WTC11 (cell line): ENCODE data around the gene EML4. TPM values are rescaled to one million over a fixed set of nuclear protein-coding genes. Genes with fewer than 3 reads are reported as not detected.

Experiments used
- ATAC-seq: fragments of 200-7000 bp; cut with Tn5 transposase; 2 replicates; pipeline ENCODE4 v1.10.0; 2021; ENCODE audit warnings: mild to moderate bottlenecking, moderate library complexity
- CTCF ChIA-PET: fragments of 300-600 bp; sonication (Branson Sonifier 250); formaldehyde crosslinking; loops from one replicate; lab custom pipeline; 2021; ENCODE audit warnings: antibody characterized with exemption; lab: Charles Lee
- POLR2A ChIA-PET: fragments of 350-600 bp; sonication (Branson Sonifier 250); formaldehyde crosslinking; loops from one replicate; lab custom pipeline; 2021; ENCODE audit warnings: antibody characterized with exemption; lab: Charles Lee
- DNase-seq: peaks from one replicate; pipeline ENCODE4 v3.0.0; 2021; ENCODE audit warnings: low spot score
- H3K27ac Mint-ChIP-seq: 2 replicates; pipeline ENCODE4 v1.8.0; 2021; ENCODE audit warnings: mixed read lengths
- H3K27me3 Mint-ChIP-seq: 2 replicates; pipeline ENCODE4 v1.8.0; 2021; ENCODE audit warnings: low read depth, mild to moderate bottlenecking, moderate library complexity, mixed read lengths
- H3K36me3 Mint-ChIP-seq: 2 replicates; pipeline ENCODE4 v1.8.0; 2021; ENCODE audit warnings: mixed read lengths
- H3K4me1 Mint-ChIP-seq: 2 replicates; pipeline ENCODE4 v1.8.0; 2022; ENCODE audit warnings: mixed read lengths
- H3K4me3 Mint-ChIP-seq: 2 replicates; pipeline ENCODE4 v1.8.0; 2021; ENCODE audit warnings: mild to moderate bottlenecking, moderate library complexity, mixed read lengths
- H3K9me3 Mint-ChIP-seq: 2 replicates; pipeline ENCODE4 v1.8.0; 2021; ENCODE audit warnings: mixed read lengths
- CBFB ChIP-seq: sonication (generic); formaldehyde crosslinking; IDR thresholded peaks from 2 replicates; pipeline ENCODE4 v1.8.1; 2022; ENCODE audit warnings: mild to moderate bottlenecking, low read depth, missing genetic modification reagents
- CREM ChIP-seq: sonication (generic); formaldehyde crosslinking; IDR thresholded peaks from 2 replicates; pipeline ENCODE4 v1.8.1; 2022; ENCODE audit warnings: mild to moderate bottlenecking, missing genetic modification reagents, moderate library complexity
- E2F5 ChIP-seq: sonication (generic); formaldehyde crosslinking; IDR thresholded peaks from 2 replicates; pipeline ENCODE4 v1.8.1; 2022; ENCODE audit warnings: mild to moderate bottlenecking, moderate library complexity, missing genetic modification reagents
- FOXK1 ChIP-seq: sonication (generic); formaldehyde crosslinking; IDR thresholded peaks from 2 replicates; pipeline ENCODE4 v1.8.0; 2022; ENCODE audit warnings: mild to moderate bottlenecking, moderate library complexity, missing genetic modification reagents
- FOXP1 ChIP-seq: sonication (generic); formaldehyde crosslinking; IDR thresholded peaks from 2 replicates; pipeline ENCODE4 v1.8.0; 2022; ENCODE audit warnings: missing genetic modification reagents, mild to moderate bottlenecking, moderate library complexity, borderline replicate concordance
- IRF1 ChIP-seq: sonication (generic); formaldehyde crosslinking; IDR thresholded peaks from 2 replicates; pipeline ENCODE4 v1.8.0; 2023; ENCODE audit warnings: missing genetic modification reagents
- JAZF1 ChIP-seq: fragments of 250-450 bp; sonication (Bioruptor Pico); IDR thresholded peaks from 2 replicates; pipeline ENCODE4 v1.9.0; 2021; ENCODE audit warnings: moderate library complexity, mild to moderate bottlenecking, inconsistent platforms
- KAT7 ChIP-seq: sonication (generic); formaldehyde crosslinking; IDR thresholded peaks from 2 replicates; pipeline ENCODE4 v1.8.1; 2023; ENCODE audit warnings: missing genetic modification reagents, mild to moderate bottlenecking, borderline replicate concordance
- MAX ChIP-seq: sonication (generic); formaldehyde crosslinking; IDR thresholded peaks from 2 replicates; pipeline ENCODE4 v1.8.0; 2022; ENCODE audit warnings: mild to moderate bottlenecking, missing genetic modification reagents
- MYBL2 ChIP-seq: sonication (generic); formaldehyde crosslinking; IDR thresholded peaks from 2 replicates; pipeline ENCODE4 v1.8.1; 2023; ENCODE audit warnings: mild to moderate bottlenecking, moderate library complexity, missing genetic modification reagents
- NFE2L1 ChIP-seq: sonication (generic); formaldehyde crosslinking; IDR thresholded peaks from 2 replicates; pipeline ENCODE4 v1.8.1; 2023; ENCODE audit warnings: missing genetic modification reagents
- NR1H2 ChIP-seq: sonication (generic); formaldehyde crosslinking; IDR thresholded peaks from 2 replicates; pipeline ENCODE4 v1.9.0; 2021; ENCODE audit warnings: mild to moderate bottlenecking, moderate library complexity, missing genetic modification reagents
- PREB ChIP-seq: sonication (generic); formaldehyde crosslinking; IDR thresholded peaks from 2 replicates; pipeline ENCODE4 v1.8.1; 2022; ENCODE audit warnings: mild to moderate bottlenecking, missing genetic modification reagents, moderate library complexity, borderline replicate concordance
- SP1 ChIP-seq: sonication (generic); formaldehyde crosslinking; conservative IDR thresholded peaks from 2 replicates; pipeline ENCODE4 v1.8.1; 2022; ENCODE audit warnings: missing genetic modification reagents
- ZNF281 ChIP-seq: sonication (generic); formaldehyde crosslinking; IDR thresholded peaks from 2 replicates; pipeline ENCODE4 v1.8.0; 2023; ENCODE audit warnings: mild to moderate bottlenecking, missing genetic modification reagents
- ZNF416 ChIP-seq: fragments of 250-450 bp; sonication (Bioruptor Pico); IDR thresholded peaks from 2 replicates; pipeline ENCODE4 v1.9.0; 2021; ENCODE audit warnings: mild to moderate bottlenecking, inconsistent platforms
- total RNA-seq: library from RNA; stranded (reverse); gene quantifications from 3 replicates; pipeline ENCODE4 v1.2.3, GENCODE V29; 2021
- TF ChIP-seq, protein P1 (sequence below): fragments of 250-450 bp; sonication (Bioruptor Pico); IDR thresholded peaks from 2 replicates; pipeline ENCODE4 v1.9.0; 2021; ENCODE audit warnings: moderate library complexity, mild to moderate bottlenecking, inconsistent platforms, borderline replicate concordance
- TF ChIP-seq, protein P2 (sequence below): sonication (generic); formaldehyde crosslinking; IDR thresholded peaks from 2 replicates; pipeline ENCODE4 v1.8.1; 2022; ENCODE audit warnings: low read depth, mild to moderate bottlenecking, moderate library complexity, missing genetic modification reagents, borderline replicate concordance
- TF ChIP-seq, protein P3 (sequence below): fragments of 250-450 bp; sonication (Bioruptor Pico); IDR thresholded peaks from 2 replicates; pipeline ENCODE4 v1.9.0; 2021; ENCODE audit warnings: mild to moderate bottlenecking

The EML4 gene
- total RNA-seq, 1 experiment from 2014 or later = 89.9 TPM

GRCh38 chr2:42249887-42250286 lies 80.7 kb downstream of the EML4 start:
- no peak overlapping the region for H3K27ac Mint-ChIP-seq
- CTCF ChIA-PET = no interaction called here
- POLR2A ChIA-PET = no interaction called here
- DNase-seq (no peak), ATAC-seq (no peak)
- H3K4me3 Mint-ChIP-seq = no peak overlapping the region
- TF ChIP-seq SP1 (CRISPR knock-in tag) (no peak), ZNF281 (CRISPR knock-in tag) (no peak), CBFB (CRISPR knock-in tag) (no peak), NFE2L1 (no peak), JAZF1 (CRISPR knock-in tag) (no peak), PREB (CRISPR knock-in tag) (no peak), FOXK1 (CRISPR knock-in tag) (no peak), IRF1 (no peak)
- TF ChIP-seq, protein P1, sequence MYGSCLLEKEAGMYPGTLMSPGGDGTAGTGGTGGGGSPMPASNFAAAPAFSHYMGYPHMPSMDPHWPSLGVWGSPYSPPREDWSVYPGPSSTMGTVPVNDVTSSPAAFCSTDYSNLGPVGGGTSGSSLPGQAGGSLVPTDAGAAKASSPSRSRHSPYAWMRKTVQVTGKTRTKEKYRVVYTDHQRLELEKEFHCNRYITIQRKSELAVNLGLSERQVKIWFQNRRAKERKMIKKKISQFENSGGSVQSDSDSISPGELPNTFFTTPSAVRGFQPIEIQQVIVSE (CRISPR knock-in tag) = no peak
- TF ChIP-seq, protein P2, sequence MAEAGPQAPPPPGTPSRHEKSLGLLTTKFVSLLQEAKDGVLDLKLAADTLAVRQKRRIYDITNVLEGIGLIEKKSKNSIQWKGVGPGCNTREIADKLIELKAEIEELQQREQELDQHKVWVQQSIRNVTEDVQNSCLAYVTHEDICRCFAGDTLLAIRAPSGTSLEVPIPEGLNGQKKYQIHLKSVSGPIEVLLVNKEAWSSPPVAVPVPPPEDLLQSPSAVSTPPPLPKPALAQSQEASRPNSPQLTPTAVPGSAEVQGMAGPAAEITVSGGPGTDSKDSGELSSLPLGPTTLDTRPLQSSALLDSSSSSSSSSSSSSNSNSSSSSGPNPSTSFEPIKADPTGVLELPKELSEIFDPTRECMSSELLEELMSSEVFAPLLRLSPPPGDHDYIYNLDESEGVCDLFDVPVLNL (CRISPR knock-in tag) = no peak
- peaks cover 17% of the 10 kb centered on the region for H3K36me3 Mint-ChIP-seq
- peaks cover 9% of the 10 kb centered on the region for H3K4me1 Mint-ChIP-seq
- H3K9me3 Mint-ChIP-seq = peaks cover 8% of the 10 kb centered on the region
- H3K27me3 Mint-ChIP-seq = no peaks in the 10 kb centered on the region

DNA sequence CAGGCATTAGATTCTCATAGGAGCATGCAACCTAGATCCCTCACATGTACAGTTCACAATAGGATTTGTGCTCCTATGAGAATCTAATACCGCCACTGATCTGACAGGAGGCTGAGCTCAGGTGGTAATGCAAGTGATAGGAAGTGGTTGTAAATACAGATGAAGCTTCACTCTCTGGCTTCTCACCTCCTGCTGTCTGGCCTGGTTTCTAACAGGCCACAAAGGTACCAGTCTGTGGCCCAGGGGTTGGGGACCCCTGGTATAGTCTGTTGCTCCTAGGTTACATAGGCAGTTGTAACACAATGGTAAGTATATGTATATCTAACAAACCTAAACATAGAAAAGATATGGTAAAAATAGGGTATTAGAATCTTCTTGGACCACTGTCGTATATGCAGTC lies 81.8 kb downstream of the EML4 start:
- DNase-seq (no peak), ATAC-seq (no peak)
- H3K36me3 Mint-ChIP-seq = peaks cover 16% of the 10 kb centered on the region
- no peaks in the 10 kb centered on the region for H3K27me3 Mint-ChIP-seq
- peaks cover 9% of the 10 kb centered on the region for H3K4me1 Mint-ChIP-seq
- ChIA-PET POLR2A (no interaction called here), CTCF (no interaction called here)
- TF ChIP-seq PREB (CRISPR knock-in tag) (no peak), CREM (CRISPR knock-in tag) (no peak), KAT7 (CRISPR knock-in tag) (no peak)
- peaks cover 8% of the 10 kb centered on the region for H3K9me3 Mint-ChIP-seq
- H3K27ac Mint-ChIP-seq = no peak overlapping the region
- H3K4me3 Mint-ChIP-seq = no peak overlapping the region

- ChIA-PET CTCF (no interaction called here), POLR2A (no interaction called here)
- H3K27ac Mint-ChIP-seq = no peak overlapping the region
- peaks cover 15% of the 10 kb centered on the region for H3K36me3 Mint-ChIP-seq
- TF ChIP-seq MYBL2 (CRISPR knock-in tag) (no peak), FOXP1 (CRISPR knock-in tag) (no peak), MAX (CRISPR knock-in tag) (no peak), E2F5 (no peak), NR1H2 (no peak), CBFB (CRISPR knock-in tag) (no peak), FOXK1 (CRISPR knock-in tag) (no peak), ZNF416 (no peak), CREM (CRISPR knock-in tag) (no peak)
- TF ChIP-seq, protein P3, sequence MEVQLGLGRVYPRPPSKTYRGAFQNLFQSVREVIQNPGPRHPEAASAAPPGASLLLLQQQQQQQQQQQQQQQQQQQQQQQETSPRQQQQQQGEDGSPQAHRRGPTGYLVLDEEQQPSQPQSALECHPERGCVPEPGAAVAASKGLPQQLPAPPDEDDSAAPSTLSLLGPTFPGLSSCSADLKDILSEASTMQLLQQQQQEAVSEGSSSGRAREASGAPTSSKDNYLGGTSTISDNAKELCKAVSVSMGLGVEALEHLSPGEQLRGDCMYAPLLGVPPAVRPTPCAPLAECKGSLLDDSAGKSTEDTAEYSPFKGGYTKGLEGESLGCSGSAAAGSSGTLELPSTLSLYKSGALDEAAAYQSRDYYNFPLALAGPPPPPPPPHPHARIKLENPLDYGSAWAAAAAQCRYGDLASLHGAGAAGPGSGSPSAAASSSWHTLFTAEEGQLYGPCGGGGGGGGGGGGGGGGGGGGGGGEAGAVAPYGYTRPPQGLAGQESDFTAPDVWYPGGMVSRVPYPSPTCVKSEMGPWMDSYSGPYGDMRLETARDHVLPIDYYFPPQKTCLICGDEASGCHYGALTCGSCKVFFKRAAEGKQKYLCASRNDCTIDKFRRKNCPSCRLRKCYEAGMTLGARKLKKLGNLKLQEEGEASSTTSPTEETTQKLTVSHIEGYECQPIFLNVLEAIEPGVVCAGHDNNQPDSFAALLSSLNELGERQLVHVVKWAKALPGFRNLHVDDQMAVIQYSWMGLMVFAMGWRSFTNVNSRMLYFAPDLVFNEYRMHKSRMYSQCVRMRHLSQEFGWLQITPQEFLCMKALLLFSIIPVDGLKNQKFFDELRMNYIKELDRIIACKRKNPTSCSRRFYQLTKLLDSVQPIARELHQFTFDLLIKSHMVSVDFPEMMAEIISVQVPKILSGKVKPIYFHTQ (CRISPR knock-in tag) = no peak
- DNase-seq (no peak), ATAC-seq (no peak)
- no peaks in the 10 kb centered on the region for H3K27me3 Mint-ChIP-seq
- H3K4me3 Mint-ChIP-seq = no peak overlapping the region
- H3K4me1 Mint-ChIP-seq = peaks cover 9% of the 10 kb centered on the region
- peaks cover 8% of the 10 kb centered on the region for H3K9me3 Mint-ChIP-seq
Measured at GRCh38 chr2:42252464-42252863, 83.3 kb downstream of the EML4 start.
